ENCODE measurements around the gene CFAP97D1.

The CFAP97D1 gene

DNA sequence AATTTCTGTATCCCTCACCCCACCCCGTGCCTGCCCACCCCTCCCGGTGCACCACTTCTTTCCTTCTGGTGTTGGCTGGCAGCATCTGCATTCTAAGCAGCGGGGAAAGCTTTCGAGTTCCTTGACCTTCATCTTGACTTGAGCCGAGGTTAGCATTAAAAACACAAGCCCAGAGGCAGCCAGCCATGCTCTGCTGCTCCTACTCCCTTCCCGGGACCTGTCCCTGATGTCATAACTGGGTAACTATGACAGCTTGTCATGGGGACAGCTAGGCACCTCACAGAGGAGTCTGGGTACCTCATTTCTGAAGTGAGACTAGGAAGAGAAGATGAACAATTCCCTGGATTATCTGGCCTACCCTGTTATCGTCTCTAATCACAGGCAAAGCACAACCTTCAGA, at the start of gene CFAP97D1:
Gene CFAP97D1 (plus strand): TSS at position 301 of the 400 bp plus-strand sequence. CDS start 28 bp downstream, at position 329.
- no peak for DNase-seq

DNA sequence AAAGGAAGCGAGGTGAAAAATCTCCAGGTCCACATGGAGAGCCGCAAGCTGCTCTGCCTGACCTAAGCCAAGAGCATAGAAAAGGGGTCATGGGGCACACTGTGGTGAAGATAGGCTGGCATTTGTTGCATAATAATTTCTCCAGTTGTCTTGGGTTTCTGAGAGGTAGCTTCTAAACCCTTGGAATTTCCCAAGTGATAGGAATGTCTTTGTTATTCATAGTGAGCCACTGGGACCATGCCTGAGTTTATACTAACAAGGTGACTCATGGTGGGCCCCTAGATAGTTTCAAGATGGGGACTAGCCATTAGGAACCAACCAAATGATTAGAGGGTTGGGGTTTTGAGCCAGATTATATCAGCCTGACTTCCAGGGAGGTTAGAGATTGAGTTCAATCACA, 47.3 kb upstream of the CFAP97D1 start:
- DNase-seq: no peak

DNA sequence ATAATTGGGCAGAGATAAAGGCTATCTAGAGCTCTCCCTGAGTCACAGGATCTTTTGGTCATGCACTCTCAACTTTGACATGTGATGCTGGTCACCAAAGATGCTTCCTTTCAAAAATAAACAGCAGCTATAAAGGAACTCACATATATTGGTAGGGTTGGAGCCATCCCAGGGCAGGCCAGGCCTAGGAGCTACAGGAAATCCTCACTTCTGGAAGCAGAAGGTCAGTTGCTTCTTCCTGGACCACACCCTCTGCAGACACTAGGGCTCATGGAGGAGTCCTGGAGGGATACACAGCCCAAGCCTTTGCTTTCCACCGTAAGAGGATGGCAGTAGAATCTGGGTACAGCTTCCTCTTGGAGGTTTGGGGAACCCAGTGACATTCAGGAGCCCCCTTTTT, 46.3 kb upstream of the CFAP97D1 start:
- DNase-seq: no peak

DNA sequence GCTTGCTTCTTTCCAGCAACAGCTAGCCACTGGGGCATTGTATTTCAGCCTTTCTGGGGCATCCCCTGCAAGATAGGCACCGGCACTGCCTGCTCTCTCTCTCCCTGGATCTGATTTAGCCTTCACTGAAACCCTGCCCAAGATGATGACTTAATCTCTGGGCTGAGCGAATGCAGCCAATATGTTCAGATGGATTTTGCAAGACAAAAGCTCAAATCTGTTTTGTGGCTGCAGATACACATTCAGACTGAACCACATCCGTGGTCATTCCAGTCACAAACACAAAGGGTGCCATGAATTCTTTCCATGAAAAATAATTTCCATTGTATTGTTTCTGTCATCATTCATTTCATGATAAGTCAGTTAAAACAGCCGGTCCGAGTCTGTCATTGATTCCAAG, 45.9 kb upstream of the CFAP97D1 start:
- no peak for DNase-seq

DNA sequence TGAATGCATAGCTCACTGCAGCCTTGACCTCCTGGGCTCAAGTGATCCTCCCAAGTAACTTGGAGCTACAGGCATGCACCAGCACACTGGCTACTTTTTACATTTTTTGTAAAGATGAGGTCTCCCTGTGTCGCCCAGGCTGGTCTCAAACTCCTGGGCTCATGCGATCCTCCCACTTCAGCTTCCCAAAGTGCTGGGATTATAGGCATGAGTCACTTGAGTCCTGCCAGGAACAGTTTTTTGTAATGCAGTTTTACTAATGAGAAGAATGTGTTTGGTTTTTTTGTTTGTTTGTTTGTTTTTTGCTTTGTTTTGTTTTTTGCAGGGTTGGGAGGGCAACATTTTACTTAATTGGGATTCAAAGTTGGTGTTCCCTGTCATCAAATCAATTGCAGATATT, 43.8 kb upstream of the CFAP97D1 start:
- DNase-seq: no peak

DNA sequence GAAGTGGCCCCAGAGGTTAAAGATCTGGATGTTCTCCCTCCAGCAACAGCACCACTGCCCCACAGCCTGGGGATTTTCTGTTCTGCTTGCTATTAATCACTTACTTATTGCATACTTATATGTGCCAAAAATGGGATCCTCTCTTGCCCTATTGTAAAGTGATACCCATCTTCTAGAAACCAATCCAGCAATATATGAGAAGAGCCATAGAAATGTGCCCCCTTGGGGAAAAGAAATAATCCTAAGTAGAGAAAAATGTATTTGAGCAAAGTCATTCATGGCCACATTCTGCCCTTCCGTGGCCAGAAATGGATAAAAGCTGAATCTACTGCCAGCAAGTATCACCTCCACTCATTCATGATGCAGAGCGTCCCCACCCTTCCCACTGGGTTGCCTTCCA, 42.5 kb upstream of the CFAP97D1 start:
- DNase-seq: no peak

DNA sequence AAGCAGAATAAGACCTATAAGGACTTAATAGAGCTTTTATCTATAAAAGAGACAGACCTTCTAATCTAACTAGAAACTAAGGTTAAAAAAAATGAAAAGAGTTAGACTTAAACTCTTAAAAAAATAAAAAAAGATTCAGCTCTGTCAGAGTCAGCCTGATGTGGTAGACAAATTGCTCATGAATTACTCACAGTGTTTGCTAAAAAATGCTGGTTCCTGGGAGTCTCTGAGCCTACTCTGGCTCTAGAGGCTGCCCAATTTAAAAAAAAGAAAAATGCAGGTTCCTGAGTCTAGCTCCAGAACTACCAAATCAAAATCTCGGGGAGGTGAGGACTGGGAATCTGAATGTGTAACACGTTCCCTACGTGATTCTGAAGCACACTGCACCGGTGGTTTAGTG, 39.7 kb upstream of the CFAP97D1 start:
- DNase-seq: no peak

DNA sequence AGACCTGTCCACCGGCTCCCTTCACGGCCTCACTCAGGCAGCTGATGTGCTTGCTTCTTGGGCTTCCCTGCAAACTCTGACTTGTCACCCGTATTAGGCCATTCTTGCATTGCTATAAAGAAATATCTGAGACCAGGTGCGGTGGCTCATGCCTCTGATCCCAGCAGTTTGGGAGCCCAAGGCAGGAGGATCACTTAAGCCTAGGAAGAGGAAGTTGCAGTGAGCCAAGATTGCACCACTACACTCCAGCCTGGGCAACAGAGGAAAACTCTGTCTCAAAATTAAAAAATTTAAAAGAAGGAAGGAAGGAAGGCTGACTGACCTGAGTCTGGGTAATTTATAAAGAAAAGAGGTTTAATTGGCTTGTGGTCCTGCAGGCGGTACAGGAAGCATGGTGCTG, 38.6 kb upstream of the CFAP97D1 start:
- no peak for DNase-seq

DNA sequence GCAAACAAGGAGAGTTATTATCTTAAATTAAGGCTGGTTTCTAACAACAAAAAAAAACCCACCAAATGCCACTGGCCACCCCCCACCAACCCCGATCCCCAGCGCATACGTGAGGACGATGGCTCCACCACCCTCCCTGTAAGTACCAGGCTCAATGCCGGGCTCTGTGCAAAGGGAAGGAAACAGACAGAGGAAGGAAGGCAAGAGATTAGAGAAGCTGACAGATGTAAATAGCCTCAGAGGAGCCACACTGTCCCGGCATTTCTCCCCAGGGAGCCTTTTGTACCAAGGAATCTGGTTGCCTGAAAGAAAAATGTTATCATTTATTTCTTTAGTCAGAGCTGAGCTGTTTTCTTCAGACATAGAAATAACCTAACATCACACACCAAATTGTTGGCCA, 34.7 kb upstream of the CFAP97D1 start:
- DNase-seq: no peak

DNA sequence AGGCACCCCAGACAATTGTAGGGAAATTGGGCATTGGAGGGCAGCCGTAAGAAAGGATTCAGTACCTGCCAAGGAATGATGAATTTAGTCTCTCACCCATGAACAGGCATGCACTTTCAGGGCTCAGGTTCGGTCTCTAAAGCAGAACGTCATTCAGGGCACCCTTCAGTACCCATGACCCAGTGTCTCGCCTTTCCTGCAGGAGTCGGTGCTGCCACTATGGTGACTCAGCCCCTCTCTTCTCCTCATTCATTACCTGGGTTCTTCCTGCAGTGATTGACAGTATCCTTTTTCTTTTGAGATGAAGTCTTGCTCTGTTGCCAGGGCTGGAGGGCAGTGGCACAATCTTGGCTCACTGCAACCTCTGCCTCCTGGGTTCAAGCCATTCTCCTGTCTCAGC, 30.1 kb upstream of the CFAP97D1 start:
- no peak for DNase-seq

DNA sequence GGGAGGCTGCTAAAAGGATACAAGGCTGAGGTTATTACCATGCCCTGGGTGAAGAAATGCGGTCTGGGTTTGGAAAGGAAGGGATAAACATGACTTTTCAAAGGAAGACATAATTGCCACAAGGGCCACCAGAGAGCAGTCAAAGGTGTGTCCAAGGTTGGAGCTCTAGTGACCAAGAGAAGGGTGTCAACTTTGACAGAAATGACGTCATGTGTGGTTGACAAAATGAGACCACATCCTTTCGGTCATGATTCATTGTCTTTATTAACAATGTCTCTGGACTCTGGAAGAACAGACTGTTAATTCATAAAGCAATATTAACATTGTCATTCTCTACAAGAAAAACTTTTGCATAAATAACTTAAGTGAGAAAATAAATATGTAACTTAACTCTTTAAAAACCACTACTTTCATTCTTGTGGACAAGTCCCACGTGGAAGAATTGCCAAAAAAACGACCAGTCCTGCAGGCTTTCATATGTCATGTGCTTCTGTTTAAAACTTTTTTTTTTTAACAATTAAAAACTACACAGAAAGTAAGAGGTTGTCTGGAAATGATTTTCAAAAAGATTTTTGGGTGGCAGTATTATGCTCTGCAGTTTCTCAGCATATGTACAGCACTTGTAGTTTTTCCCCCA, 26.6 kb upstream of the CFAP97D1 start:
- DNase-seq: no peak

DNA sequence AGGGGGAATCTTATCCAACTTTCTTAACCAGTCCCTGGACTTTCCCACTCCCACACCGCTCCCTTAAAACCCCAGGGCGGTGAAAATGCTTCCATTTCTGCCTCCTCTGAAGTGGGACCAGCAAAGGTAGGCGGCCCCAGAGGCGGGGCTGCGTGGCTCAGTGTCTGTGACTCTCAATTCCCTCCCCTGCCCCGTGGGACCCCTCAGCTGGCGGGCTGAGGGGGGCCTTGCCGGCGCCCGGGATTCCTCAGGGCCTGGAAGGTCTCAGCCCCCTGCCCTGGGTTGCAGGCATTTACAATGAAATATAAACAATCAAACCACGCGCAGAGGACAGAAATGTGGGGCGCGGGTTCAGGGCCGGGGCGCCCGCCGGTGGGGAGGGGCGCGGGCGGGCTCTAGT, 25.3 kb upstream of the CFAP97D1 start:
- DNase-seq: no peak

DNA sequence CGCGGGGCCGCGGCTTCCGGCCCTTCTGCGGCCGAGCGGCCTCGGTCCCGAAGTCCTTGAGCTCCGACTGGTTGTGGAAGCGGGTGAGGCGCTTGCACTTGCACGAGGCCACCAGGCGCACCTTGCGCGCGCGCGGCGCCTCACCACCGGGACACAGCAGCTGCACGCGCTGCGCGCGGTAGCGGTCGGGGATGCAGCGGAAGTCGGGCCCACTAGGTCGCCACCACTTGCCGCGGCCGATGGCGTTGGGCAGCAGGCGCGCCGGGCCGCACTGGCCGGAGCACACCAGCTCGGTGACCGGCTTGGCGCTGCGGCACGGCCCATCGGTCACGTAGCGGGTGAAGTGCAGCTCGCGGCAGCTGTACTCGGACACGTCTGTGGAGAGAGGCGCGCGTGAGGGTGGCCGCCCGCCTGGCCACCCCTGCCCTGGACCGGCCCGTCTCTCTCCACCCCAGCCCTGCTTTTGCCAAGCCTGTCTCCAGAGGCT, 24.8 kb upstream of the CFAP97D1 start:
- no peak for DNase-seq

DNA sequence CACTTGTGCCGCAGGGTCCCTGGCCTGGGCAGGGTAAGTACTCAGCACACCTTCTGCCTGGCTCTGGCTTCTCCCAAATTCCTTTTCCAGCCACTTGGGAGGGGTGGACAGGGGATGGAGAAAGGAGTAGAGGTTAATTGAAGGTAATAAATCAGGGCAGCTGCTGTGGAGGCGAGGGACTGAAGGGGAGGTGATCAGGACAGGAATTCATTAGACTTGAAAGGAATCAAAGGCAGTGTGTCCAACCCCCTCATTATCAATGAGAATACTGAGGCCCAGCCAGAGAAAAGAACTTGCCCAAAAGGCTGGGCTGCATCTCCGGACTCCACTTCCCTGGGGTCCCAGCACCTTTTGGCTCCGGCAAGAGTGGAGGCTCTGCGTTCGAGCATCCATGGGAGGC, 24.0 kb upstream of the CFAP97D1 start:
- DNase-seq: no peak

DNA sequence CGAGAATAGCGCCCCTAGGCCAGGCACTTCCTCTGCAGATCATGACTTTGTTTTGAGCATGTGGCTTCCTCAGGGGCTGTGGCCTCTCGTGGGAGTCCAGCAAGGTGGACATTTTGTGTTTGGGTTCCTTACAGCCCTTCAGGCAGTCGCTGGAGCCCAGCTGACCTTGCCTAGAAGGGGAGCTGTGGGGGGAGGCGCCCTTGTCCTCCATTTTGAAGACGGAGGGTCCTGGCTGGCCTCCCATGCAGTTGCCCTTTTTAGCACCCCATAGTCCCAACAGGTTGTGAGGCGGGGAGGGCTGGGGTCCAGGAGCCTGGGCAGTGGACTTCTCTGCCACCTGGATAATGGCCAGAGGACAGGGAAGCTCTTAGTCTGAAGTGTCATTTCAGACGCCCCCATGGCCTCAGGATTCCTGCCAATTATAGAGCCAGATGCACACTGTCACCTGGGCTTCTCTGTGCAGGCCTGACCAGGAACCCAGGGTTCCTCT, 23.0 kb upstream of the CFAP97D1 start:
- DNase-seq: no peak

DNA sequence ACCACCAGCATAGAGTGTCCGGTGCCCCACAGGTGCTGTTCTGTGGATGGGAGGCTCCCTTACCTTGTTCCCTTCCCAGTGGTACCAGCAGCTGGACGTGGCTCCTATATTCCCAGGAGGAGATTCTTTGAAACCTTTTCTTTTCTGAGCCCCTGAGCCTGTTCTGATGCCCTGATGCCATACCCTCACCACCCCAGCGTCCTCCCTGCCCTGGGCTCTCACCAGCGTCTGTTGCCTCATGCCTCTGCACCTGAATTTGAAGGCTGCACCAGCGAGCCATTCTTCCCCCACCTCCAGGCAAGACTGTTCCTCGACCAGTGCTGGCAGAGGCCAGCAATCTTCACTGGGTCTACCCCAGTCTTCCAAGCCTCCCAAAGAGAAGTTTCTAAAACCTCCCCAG, 22.1 kb upstream of the CFAP97D1 start:
- DNase-seq: no peak

DNA sequence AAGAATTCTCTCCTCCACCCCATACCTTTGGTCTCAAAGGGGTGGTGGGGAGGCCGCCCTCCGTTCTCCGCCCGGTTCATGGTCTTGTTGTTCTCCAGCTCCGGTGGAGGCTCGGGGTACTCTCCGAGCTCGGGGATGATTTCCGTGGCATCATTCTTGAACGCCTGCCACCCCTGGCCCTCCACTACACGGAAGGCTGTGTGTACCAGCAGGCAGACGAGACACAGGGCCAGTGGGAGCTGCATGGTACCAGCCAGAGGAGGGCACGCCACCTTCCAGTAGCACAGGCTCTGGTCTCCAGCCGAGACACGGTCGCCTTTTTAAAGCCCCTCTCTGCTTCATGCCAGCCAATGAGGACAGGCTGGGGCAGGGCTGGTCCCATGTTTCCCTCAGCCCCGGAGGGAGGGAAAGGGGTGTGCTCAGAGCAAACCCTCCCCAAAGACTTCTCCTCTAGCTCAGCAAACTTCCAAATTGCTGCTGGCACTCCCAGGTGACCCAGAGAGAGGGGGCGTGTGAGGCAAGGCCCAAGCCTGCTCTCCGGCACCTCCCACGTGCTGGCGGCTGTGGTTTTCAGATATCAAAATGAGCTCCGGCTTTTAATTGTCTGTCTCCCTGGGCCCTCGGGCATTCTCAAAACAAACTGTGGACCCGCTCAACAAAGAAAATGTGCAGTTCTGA, 21.6 kb upstream of the CFAP97D1 start, which contains the start of gene SOST:
Gene SOST (minus strand): TSS at position 295 of the 678 bp plus-strand sequence. CDS start 50 bp downstream, at position 245.
- DNase-seq: no peak

DNA sequence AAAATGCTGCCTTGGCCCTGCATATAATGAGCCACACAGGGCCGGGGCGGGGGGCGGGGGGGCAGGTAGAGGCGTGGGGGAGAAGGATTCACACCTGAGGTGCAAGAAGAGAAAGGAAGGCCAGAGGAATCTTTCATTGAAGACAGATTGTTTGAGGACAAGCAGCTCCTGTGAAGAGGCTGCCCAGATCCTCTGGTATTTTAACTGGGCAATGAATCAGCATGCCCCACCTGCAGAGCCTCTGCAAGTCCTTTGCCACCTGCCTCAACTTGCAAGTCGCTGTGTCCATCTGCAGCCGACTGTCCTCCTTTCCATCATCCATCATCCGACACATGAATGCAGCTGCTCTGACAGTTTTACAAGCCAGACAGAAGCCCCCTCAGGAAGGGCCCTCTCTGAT, 20.4 kb upstream of the CFAP97D1 start:
- no peak for DNase-seq

DNA sequence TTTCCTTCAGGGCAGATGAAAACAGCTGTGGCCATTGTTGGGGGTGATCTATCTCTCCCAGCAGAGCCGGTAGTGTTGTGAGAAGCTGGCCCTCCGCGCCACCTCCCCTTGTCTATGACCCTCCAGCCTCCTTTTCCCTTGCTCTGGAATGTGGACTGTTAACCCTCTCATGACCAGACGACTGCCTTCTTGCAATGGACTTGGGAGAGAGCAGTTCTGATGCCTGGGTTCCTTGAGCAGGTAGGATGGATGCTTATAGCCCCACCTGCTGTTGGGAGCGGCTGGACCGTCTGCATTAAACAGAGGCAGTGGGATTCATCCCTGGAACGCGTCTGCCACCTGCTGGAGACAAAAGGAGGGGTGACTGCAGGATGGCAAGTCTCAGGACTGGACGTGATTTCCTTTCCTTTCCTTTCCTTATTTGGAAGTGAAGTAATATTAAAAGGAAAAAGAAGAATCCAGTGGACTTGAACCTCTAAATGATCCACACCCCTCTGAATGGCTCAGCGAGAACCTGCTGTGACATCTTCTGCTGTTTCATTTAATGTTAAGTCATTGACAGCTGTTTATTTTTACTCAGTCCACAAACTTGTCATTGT, 19.9 kb upstream of the CFAP97D1 start:
- peak; percentile 73 to 83 for DNase-seq

DNA sequence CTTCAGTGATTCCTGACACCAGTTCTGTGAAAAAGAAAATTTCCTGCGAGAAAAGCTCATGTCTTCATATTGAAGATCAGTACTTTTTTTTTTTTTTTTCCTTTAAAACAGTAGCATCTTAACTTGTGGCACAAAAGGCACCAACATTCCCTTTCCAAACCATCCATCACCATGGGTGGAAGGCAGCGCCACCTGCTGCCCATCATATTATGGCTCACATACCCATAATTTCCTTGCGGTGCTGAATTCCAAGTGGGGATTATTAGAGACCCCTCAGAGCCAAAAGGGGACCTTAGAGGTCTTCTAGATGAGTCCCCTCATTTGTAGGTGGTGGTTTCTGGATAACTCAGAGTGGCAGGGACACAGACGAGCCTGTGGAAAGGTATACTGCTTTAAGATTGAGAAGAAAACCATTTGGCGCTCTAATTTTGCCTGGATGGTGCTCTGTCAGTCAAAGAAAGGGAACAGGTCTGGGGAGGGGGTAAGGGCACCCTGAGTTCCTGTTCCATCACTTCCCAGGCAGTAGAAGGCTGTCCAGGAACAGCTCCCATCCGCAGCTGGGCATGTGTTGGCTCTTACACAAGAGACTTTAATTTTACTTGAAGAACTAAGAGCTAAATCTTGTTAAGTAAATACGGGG, 13.7 kb upstream of the CFAP97D1 start:
- peak in 1 of 2 experiments; percentile 17 for DNase-seq

DNA sequence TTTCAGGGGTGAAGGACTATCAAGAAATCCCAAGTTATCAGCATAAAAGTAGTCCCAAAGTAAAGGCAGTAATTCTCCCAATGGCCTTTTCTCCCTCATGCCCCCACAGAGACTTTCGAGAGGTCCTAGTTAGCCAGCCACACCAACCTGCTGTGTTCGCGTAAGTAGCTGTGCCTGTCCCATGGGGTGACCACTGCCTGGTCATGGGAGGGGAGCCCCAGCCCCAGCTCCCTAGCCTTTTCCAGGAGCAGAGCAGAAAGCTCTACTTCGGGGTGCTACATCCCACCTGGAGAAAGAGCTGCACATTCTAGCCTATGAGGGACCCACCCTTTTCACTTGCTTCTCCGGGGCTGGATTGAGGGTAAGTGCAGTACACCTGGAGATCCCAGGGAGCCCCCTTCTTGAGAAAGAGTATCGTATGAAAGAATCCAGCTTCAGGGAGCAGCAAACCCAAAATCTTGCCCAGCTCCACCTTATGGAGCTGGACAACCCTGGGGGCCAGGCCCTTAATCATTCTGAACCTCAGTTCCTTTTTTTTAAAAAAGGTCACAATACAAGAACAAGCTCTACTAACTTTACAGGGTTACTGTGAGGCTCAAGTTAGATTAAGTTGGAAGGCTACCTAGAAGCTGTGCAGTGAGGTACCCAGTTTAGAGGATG, 13.1 kb upstream of the CFAP97D1 start:
- no peak for DNase-seq

DNA sequence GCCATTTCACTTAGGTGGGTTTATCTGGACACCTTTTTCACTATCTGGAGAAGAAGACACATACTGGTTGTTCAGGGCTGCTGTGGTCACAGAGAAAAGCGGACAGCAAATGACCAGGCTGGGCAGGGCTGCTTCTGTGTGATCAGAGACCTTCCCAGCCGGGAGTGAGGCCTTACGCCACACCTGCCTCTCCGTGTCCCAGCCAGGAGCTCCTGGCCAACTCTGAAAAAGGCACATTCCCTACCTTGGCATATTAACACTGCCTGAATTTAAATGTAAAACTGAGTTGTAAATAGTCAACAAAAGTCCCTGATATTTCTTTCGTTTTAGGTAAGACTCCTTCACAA, 12.5 kb upstream of the CFAP97D1 start:
- no peak for DNase-seq

DNA sequence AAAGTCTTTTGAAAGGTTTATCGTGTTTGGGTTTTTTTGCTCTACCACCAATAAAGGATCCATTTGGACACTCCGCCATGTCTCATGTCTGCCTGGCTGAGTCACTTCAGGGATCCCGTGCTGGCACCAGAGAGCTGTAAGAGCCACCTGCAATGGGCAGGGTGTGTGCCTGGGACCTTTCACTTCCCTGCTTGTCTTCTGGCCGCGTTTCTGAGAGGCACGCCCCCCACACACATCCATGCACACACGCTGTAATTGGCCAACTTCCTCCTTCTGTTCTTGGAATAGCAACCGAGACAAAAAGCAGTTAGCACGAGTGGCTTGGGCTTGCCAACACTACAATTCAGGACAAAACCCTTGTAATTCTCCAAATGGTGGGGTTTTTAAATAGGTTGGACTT, 11.9 kb upstream of the CFAP97D1 start:
- no peak for DNase-seq
